Measurements from ENCODE around the gene TRIP13.

Gene TRIP13

DNA sequence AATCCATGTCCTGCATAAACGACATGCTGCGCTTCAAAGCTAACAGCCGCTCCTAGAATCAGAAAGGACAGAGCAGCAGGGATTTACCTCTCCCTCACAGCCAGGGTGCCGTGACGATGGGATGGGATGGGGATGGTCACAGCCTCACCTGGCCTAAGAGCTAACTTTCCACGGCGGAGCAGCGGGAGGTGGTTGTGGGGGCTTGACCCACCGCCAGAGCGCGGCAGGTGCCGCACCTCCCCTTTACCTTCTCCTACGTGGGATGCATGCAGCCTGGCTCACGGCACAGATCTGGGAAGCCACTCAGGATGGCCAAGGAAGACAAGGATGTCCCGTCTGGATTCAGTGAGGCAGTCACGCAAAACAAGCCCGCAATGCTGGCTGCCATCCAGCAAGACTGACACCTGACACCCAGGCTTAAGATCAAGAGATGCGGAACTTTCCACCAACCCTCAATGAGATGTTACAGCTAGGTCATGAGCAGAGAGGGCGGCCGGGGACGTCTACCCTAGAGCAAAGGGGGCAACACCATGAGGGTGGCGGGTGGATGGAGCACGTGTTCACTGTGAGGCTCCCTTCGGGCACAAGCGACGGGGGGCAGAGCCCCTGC lies 5.9 kb upstream of the TRIP13 start:
- DNase-seq (ENCODE audit: insufficient read length, low spot score) (no peak), FAIRE-seq (no peak)
- TF ChIP-seq, protein P1, sequence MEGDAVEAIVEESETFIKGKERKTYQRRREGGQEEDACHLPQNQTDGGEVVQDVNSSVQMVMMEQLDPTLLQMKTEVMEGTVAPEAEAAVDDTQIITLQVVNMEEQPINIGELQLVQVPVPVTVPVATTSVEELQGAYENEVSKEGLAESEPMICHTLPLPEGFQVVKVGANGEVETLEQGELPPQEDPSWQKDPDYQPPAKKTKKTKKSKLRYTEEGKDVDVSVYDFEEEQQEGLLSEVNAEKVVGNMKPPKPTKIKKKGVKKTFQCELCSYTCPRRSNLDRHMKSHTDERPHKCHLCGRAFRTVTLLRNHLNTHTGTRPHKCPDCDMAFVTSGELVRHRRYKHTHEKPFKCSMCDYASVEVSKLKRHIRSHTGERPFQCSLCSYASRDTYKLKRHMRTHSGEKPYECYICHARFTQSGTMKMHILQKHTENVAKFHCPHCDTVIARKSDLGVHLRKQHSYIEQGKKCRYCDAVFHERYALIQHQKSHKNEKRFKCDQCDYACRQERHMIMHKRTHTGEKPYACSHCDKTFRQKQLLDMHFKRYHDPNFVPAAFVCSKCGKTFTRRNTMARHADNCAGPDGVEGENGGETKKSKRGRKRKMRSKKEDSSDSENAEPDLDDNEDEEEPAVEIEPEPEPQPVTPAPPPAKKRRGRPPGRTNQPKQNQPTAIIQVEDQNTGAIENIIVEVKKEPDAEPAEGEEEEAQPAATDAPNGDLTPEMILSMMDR (IDR thresholded peaks at IDR 0.05; ENCODE audit: insufficient read depth, missing control alignments), result no peak

DNA sequence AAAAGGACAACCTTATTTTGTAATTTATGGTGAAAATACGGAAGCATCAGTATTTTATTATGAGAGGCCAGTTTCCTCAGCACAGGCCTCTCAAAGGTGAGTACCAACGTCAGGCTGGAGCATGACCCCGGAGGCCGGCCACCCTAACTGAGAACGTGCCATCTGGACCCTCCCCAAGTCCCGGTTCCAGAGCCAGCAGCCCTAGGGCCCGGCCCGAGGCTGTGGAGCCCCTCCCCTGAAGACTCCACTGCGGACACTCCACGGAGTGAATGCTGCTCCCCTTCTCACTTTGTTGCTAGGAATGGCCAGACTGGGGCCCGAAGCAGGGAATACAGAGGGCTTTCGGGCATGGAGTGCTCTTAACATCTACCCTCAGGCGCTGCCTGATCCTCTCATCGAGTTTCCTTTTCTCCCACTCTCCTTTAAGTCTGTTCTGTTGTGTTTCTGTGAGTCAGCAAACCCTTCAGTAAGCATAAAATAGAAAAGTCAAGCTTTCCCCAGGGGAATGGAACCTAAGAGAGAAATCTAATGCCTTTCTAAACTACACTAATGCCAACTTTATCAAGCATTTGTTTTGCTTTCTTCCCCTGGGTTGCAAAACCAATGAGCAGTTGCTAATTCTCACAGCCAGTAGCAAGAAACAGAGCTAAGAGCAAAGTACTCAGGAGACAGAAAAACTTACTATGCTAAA lies 4.6 kb upstream of the TRIP13 start:
- FAIRE-seq, result no peak
- TF ChIP-seq, protein P1 (IDR thresholded peaks at IDR 0.05; ENCODE audit: insufficient read depth, missing control alignments), result no peak

DNA sequence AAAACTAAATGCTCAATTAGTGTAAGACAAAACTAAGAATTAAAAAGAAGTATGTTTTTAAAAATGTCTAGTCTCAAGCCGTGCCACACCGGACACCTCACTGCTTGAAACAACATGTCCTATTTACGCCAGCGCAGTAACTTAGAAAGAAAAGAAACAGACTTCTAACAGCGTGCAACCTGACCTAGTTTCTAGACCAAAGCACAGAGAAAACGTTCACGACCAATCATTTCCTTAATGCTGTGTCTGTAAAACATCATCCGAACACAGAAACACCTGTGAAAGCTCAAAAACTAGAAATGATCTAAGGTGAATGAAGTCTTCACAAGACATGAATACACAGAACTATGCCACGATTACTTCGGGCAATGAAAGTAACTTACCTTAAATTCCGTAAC lies 4.0 kb upstream of the TRIP13 start:
- DNase-seq (ENCODE audit: insufficient read length, low spot score) (no peak), FAIRE-seq (no peak)
- TF ChIP-seq, protein P1 (IDR thresholded peaks at IDR 0.05; ENCODE audit: insufficient read depth, missing control alignments), result no peak

More for the DNA sequence above, 4.6 kb upstream of the TRIP13 start:
- no peak for DNase-seq (ENCODE audit: insufficient read length, low spot score)

DNA sequence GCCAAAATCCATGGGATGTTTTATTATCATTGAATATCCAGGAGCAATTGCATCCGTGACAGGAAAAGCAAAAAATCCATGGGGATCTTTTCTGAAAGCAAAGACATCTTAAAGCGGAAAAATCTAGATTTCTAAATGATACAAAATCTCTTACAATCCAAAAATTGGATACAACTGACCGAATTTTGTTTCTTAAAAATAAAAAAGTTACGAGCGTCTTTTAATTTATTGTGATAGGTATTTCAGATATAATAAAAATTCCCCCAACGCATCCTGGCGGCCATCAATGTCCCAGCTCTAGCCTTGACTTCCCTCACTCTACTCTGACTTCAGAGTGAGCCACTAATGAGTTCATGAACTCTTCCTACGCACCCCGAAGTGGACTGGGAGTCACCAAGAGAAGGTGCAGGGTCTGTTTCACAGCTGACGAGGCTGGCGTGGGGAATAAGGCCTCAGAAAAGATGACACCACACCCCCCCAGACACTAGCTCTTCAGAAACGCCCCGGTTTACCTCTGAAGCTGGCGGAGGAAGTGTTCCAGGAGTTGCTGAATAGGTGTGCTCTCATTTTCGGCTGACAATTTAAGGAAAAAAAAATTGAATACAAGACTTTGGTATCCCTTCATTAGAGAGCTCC lies 3.5 kb upstream of the TRIP13 start:
- DNase-seq (ENCODE audit: insufficient read length, low spot score) (no peak), FAIRE-seq (no peak)
- TF ChIP-seq, protein P1 (IDR thresholded peaks at IDR 0.05; ENCODE audit: insufficient read depth, missing control alignments), result no peak

DNA sequence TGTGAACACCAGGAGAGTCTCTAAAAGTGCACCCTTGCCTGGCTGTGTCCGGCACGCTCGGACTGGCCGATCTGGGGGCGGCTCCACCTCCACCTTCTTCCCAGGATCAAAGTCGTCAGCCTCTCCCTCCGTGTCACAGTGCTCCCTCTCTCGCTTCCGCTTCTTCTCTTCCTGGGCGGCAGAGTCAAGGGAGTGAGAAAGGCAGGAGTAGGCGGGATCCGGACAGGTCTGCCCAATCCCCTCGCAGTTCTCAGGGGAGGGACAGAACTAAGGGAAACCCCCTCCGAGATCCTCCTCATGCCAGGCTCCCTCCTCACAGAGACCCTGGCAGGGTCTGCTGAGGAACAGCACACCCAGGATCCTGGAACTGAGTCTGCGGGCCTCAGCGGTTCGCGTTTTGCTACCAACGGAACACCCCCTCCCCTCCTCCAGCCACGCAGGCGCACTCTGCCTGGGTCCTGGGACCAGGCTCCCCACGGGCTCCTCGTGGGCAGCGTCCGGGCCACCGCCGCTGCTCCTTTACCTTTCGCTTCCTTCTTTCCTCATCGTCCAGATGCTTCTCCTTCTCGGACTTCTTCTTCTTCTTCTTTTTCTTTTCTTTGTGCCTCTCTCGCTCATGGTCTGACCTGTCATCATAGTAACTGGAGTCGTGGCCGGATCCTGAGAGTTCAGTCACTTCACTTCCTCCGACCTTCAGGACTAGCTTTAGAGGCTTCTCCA lies 1.4 kb upstream of the TRIP13 start:
- FAIRE-seq (no peak), DNase-seq (ENCODE audit: insufficient read length, low spot score) (peak; percentile 83)
- TF ChIP-seq, protein P1 (IDR thresholded peaks at IDR 0.05; ENCODE audit: insufficient read depth, missing control alignments), result no peak

DNA sequence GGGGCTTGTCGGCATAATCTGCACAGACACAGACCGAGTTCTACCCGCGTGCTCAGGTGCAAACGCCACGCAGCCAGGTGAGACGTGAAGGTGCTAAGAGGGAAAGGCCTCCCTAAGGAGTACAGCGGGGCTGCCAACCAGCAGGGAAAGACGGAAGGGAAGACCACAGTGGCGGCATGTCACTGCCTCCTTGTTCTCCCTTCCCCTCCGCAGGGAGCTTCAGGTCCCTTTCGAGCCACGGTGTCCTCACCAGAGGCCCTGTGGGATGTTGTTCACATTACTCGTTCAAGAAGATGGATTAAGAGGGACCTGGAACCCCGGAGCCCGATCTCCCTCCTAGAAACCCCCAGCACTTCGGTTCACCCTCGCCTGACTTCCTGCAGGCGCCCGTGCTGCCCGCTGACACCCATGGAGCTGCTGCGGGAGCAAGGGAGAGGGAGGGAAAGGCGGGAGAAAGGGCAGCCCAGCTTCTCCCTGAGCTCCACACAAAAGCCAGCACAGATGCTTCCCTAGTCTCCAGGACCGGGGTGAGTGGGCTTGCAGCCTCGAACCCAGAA lies 769 bp upstream of the TRIP13 start:
- no peak for DNase-seq (ENCODE audit: insufficient read length, low spot score)
- TF ChIP-seq, protein P1 (IDR thresholded peaks at IDR 0.05; ENCODE audit: insufficient read depth, missing control alignments), result no peak
- no peak for FAIRE-seq
